Neural crest cell (in vitro differentiated cells): ENCODE data around the gene TNFRSF13B. TPM values are rescaled to one million over a fixed set of nuclear protein-coding genes. Genes with fewer than 3 reads are reported as not detected.

Source experiments
- DNase-seq: peaks from one replicate; pipeline ENCODE4 v3.0.0; 2021; ENCODE audit warnings: low read depth, mixed read lengths, low spot score
- H3K27ac Mint-ChIP-seq: one replicate; pipeline ENCODE4 v1.8.0; 2021; ENCODE audit warnings: mild to moderate bottlenecking, mixed read lengths; ENCODE audit not compliant: unreplicated experiment
- H3K27me3 Mint-ChIP-seq: 2 replicates; pipeline ENCODE4 v1.8.0; 2021; ENCODE audit warnings: low read depth, mild to moderate bottlenecking, mixed read lengths
- H3K36me3 Mint-ChIP-seq: 2 replicates; pipeline ENCODE4 v1.8.0; 2021; ENCODE audit warnings: low read depth, mild to moderate bottlenecking, mixed read lengths
- H3K4me1 Mint-ChIP-seq: 2 replicates; pipeline ENCODE4 v1.8.0; 2021; ENCODE audit warnings: mixed read lengths
- H3K4me3 Mint-ChIP-seq: one replicate; pipeline ENCODE4 v1.8.0; 2021; ENCODE audit warnings: mild to moderate bottlenecking, mixed read lengths
- H3K9me3 Mint-ChIP-seq: 2 replicates; pipeline ENCODE4 v1.8.0; 2021; ENCODE audit warnings: mixed read lengths
- total RNA-seq: library from RNA; stranded (reverse); gene quantifications from 2 replicates; pipeline ENCODE4 v1.2.1, GENCODE V29; 2021
- TF ChIP-seq, protein P1 (sequence below): fragments of 200-600 bp; sonication (generic); conservative IDR thresholded peaks from 2 replicates; pipeline ENCODE4 v1.5.0; 2021; ENCODE audit warnings: antibody characterized with exemption, mild to moderate bottlenecking

The TNFRSF13B gene
- total RNA-seq, 1 donor from 2014 or later, result not detected

DNA sequence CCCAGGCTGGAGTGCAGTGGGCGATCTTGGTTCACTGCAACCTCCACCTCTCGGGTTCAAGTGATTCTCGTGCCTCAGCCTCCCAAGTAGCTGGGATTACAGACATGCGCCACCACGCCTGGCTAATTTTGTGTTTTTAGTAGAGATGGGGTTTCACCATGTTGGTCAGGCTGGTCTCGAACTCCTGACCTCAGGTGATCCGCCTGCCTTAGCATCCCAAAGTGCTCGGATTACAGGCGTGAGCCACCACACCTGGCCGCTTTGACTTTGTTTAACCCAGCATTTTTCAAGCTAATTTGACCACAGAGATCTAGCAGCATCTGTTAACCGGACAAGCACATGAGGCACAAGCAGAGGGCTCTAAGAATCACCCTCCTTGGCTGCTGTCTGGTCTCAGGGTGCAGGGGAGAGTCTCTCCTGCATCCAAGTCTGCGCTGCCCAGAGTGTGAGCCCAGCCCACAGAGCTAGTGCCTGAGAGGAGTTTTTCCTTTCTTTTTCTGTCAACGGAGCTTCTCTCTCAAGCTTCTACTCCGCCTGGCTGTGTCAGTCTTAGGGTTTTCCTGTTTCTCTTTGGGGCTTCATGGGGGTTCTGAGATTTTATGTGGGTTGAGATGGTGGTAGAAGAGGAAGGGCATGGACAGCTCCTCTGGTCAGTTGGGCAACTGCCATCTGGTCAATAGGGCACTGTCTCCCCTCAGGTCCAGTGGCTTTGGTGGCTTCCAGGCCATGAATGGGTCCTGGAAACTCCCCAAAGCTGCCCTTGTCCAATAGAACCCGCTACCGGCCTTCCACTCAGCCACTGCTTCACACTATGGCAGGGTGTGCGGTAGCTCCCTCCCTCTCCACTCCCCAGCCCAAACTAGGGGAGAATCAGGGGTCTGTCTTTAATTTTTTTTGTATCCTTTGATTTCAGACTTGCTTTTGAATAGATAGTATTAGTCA lies 59.6 kb downstream of the TNFRSF13B start:
- DNase-seq, result no peak
- H3K9me3 Mint-ChIP-seq, result no peaks in the 10 kb centered on the region

DNA sequence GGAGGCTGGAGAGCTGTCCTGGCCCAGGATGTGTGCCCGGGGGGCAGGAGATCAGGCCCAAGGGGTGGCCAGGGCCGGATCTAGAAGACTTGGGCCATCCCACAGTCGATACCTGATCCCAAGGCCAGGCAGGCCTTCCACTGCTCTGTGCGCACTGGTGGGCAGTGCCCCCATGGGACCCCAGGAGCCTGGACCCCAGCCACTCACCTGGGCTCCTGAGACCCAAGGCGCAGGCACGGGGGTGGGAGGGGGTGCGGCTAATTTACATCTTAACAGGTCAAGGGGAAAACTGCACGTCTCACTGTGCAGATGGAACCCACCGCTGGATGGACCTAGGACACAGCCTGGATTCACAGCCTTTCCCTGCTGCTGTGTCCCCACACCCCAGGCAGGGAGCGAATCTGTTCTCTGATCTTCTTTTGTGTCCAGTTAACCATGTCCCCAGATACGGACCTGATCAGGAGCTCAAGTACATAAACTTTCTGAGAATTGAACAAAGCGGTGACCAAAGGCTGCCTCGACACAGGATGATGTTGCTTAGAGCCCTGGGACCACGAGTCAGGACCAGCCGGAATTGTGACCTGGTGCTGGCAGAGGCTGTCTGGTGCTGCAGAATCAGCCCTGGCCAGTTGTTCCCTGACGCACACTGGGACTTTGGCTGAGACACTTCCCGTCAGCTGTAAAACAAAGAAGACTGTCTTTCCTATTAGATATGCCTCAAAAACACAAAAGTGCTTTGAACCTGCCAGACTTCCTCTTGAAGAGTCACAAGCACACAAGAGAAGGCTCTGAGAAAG lies 60.6 kb downstream of the TNFRSF13B start:
- peak; percentile 25 for DNase-seq
- Mint-ChIP-seq H3K27me3 (no peaks in the 10 kb centered on the region), H3K4me1 (peaks cover 27% of the 10 kb centered on the region), H3K4me3 (no peak overlapping the region), H3K9me3 (no peaks in the 10 kb centered on the region), H3K27ac (peak overlapping the region; percentile 53), H3K36me3 (no peaks in the 10 kb centered on the region)
- TF ChIP-seq, protein P1, sequence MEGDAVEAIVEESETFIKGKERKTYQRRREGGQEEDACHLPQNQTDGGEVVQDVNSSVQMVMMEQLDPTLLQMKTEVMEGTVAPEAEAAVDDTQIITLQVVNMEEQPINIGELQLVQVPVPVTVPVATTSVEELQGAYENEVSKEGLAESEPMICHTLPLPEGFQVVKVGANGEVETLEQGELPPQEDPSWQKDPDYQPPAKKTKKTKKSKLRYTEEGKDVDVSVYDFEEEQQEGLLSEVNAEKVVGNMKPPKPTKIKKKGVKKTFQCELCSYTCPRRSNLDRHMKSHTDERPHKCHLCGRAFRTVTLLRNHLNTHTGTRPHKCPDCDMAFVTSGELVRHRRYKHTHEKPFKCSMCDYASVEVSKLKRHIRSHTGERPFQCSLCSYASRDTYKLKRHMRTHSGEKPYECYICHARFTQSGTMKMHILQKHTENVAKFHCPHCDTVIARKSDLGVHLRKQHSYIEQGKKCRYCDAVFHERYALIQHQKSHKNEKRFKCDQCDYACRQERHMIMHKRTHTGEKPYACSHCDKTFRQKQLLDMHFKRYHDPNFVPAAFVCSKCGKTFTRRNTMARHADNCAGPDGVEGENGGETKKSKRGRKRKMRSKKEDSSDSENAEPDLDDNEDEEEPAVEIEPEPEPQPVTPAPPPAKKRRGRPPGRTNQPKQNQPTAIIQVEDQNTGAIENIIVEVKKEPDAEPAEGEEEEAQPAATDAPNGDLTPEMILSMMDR, result no peak

More for the DNA sequence above, 59.6 kb downstream of the TNFRSF13B start:
- Mint-ChIP-seq H3K4me3 (no peak overlapping the region), H3K27me3 (no peaks in the 10 kb centered on the region), H3K36me3 (no peaks in the 10 kb centered on the region), H3K4me1 (peaks cover 27% of the 10 kb centered on the region), H3K27ac (peak overlapping the region; percentile 19)
- TF ChIP-seq, protein P1, result no peak

DNA sequence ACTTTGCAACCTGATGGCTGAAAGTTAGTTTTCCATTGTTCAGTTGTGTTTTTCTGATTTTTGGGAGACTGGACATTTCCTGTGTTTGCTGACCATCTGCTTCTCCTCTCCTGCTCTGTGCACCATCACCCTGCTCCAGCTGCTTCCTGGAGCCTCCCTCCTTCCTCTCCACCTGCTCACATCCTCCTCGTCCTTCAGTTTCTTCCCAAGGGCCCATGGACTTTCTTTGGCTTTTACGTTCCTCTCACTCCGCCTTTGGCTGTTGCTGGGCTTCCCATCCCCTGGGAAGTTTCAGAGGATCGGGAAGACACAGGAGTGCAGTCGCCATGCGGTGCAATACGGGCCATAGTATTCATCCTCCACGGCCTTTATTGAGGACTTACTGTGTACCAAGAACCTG lies 61.6 kb downstream of the TNFRSF13B start:
- H3K9me3 Mint-ChIP-seq, result no peaks in the 10 kb centered on the region
- H3K4me3 Mint-ChIP-seq, result no peak overlapping the region
- H3K4me1 Mint-ChIP-seq, result peaks cover 27% of the 10 kb centered on the region
- H3K27me3 Mint-ChIP-seq, result no peaks in the 10 kb centered on the region
- TF ChIP-seq, protein P1, result no peak
- no peaks in the 10 kb centered on the region for H3K36me3 Mint-ChIP-seq
- DNase-seq, result no peak
- H3K27ac Mint-ChIP-seq, result peak overlapping the region; percentile 51

DNA sequence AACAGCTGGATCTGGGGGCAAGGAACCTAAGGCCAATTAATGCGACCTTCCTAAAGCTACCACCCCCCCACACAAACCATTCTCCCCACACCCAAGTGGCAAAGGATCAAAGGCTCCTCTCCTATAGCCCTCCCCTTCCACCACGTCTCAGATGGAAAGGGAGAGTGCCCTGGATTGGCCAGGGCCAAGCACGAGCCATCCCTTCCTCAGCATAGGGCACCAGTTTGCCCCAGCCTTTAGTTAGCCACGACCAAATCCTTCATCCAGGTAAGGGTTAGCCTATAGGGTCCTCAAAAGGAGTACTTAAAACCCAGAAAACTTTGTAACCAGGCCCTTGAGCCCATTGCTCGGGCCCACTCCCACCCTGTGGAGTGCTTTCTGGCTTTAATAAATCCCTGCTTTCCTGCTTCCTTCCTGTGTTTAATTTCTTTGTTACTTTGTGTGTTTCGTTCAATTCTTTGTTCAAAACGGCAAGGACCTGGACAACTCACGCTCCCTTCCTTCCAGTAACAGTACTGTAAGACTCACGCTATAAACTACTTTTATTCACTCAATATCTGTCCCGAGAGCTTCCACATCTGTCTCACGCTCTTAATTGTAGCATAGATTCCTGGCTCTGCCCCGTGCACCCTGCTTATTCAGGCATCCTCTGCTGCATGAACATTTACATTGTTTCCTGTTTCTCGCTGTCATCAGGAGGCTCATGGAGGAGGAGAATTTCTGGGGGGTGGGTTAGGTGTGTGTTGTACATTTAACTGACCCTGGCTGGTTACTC lies 62.3 kb downstream of the TNFRSF13B start:
- H3K36me3 Mint-ChIP-seq, result no peaks in the 10 kb centered on the region
- H3K4me1 Mint-ChIP-seq, result peaks cover 27% of the 10 kb centered on the region
- no peak overlapping the region for H3K27ac Mint-ChIP-seq
- DNase-seq, result no peak
- TF ChIP-seq, protein P1, result no peak
- no peaks in the 10 kb centered on the region for H3K27me3 Mint-ChIP-seq
- no peaks in the 10 kb centered on the region for H3K9me3 Mint-ChIP-seq
- H3K4me3 Mint-ChIP-seq, result no peak overlapping the region

DNA sequence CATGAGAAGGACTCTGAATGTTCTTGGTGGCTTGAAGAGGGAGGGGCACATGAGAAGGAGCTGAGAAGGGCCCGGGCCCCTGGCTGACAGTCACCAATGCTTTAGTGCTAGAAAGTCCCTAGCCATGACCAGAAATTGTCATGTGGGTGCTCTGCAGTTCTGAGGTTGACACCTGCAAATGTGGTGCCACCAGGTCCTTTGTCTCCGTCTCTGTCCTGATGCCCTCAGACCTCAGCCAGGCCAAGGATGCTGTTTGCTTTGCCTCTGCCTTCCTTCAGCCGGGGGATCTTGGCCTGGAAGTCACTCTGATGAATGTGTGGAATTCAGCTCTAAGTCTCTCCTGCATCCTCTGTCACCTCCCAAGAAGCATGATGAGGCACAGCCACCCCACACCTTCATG lies 63.6 kb downstream of the TNFRSF13B start:
- DNase-seq, result no peak
- no peaks in the 10 kb centered on the region for H3K36me3 Mint-ChIP-seq
- no peak overlapping the region for H3K4me3 Mint-ChIP-seq
- TF ChIP-seq, protein P1, result no peak
- H3K4me1 Mint-ChIP-seq, result peaks cover 27% of the 10 kb centered on the region
- H3K9me3 Mint-ChIP-seq, result peaks cover 2% of the 10 kb centered on the region
- H3K27ac Mint-ChIP-seq, result no peak overlapping the region
- no peaks in the 10 kb centered on the region for H3K27me3 Mint-ChIP-seq
